ENCODE results near the gene SLC9A9. TPM values are rescaled to one million over a fixed set of nuclear protein-coding genes. Genes with fewer than 3 reads are reported as not detected.

The SLC9A9 gene
- total and polyA plus RNA-seq, 2 of the 8 experiments (the other 6 are each of a cell fraction or from before 2014, with no cell fraction given), result 0.48 to 1.1 TPM

- TF ChIP-seq HDAC2 (IDR thresholded peaks at IDR 0.05; ENCODE audit: borderline replicate concordance in 1 of 2, low read depth in 2 of 2, low read length in 2 of 2) (no peak), MAFK (IDR thresholded peaks at IDR 0.05; ENCODE audit: low read depth, low read length) (no peak), HDAC6 (IDR thresholded peaks at IDR 0.05; ENCODE audit: low read depth, low read length) (no peak), KDM4A (IDR thresholded peaks at IDR 0.05; ENCODE audit: low read depth, low read length, severe bottlenecking) (no peak), FOSL1 (IDR thresholded peaks at IDR 0.05; ENCODE audit: insufficient read depth, low read depth, low read length) (no peak), POLR2A (IDR thresholded peaks at IDR 0.05; ENCODE audit: control extremely low read depth in 1 of 2, low read depth in 2 of 2, low read length in 2 of 2) (no peak)
Measured at GRCh38 chr3:143859465-143860203, 11.4 kb upstream of the SLC9A9 start (continued).
